Measurements from ENCODE around the gene RAB11A.

Gene RAB11A

DNA sequence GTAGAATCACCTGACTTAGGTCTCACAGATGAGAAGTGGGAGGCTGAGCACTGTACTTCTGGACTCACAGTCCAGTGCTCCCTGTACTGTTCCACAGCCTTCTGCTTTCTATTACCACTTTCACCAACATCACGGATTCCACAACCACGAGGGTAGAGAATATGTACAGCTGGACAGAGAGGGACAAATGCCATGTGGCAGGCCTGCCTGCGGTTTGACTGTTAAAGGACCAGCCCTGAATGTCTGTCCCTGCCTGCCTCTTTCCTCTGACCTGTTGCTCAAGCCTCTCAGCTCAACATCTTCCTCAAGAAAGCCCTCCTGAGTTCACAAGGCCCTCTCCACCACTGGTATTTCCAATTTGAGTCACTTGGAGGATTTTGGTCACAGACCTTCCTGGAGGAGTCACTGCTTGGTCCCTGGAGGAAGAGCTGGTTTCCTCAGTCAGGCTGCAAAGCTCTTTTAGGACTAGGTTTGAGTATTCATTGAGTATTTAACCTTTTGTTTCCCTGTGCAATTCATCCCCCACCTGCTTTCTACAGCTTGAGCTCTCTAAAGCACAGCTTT is 49.1 kb downstream of the RAB11A start:
- DNase-seq, result no peak

DNA sequence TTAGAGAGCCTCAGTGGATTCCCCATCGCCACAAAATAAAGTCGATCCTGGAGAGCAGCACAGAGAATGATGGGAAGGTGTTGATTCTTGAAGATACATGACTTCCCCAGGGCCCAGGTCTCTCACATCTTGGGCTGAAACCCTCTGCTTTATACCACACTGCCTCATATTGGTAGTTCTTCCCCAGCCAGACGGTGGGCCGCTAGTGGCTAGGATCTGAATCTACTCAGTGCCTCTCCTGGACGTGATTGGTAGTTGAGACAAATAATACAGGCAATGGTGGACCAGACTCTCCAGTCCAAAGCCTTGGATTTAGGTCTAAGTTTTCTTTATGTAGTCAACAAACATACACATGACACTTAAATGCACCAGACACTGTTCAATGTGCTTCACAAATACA is 49.7 kb downstream of the RAB11A start:
- no peak for DNase-seq

DNA sequence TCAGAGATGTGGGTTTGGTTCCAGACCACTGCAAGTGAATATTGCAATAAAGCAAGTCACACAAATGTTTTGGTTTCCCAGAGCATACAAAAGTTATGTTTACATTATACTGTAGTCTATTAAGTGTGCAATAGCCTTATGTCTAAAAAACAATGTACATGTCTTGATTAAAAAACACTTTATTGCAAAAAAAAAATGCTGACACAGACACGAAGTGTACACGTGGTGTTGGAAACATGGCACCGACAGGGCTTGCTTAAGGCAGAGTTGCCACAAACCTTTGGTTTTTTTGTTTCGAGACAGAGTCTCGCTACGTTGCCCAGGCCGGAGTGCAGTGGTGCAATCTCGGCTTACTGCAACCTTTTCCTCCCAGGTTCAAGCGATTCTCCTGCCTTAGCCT is 50.1 kb downstream of the RAB11A start:
- no peak for DNase-seq

DNA sequence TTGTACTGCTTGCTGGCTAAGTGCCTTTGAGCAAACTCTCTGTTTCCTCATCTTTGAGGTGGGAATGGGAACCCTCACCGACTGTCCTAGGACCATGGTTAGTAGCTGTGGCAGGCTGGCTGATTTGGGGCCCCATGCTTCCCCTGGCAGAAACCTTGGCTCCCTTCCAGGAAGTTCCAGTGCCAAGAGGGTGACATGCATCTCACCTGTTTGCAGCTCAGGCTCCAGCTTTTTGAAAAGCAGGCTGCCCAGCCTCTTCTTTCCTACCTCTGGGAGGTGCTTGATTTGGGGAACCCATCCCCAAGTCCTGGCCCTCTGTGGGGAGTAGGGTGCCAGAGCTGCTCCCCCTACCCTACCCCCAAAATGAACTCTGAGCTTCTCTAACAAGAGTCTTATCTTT is 50.8 kb downstream of the RAB11A start:
- DNase-seq, result no peak

DNA sequence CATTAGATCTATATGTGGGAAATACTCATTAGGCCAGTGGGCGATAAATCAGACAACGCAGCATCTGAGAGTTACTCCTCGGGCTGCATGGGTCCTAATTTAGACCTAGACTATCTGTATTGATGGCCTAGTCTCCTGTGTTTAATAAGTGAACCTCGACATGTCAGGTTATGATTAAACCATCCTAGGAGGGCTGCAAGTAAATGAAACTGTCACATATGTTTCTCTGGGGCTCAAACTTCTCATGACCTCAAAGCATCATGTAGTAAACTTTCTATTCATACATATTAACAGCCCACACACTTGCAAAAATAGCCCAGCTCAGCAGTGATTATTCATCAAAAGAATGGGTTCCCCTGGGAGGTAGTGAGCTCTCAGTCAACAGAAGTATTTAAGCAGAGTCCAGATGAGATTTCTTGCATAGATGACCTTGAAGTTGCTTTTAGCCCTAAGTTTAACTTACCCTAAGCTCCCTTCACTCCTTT is 51.6 kb downstream of the RAB11A start:
- DNase-seq, result no peak

DNA sequence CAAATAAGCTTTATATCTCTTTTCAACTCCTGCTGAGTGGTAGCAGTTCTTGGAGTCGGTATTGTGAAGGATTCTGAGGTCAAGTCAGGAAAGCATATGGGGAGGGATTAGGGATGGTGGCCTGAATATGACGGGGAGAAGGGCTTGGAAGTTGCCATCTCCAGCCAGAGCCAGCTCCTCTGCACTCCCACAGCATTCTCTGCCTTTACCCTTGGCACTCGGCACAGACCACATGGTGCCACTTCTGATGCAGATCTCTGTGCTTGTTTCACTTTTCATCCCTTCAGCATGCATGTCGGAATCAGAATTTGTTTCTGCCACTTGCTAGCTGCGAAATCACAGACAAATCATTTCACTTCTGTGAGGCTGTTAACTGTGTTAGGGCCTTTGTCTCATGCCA is 52.5 kb downstream of the RAB11A start:
- DNase-seq, result no peak

DNA sequence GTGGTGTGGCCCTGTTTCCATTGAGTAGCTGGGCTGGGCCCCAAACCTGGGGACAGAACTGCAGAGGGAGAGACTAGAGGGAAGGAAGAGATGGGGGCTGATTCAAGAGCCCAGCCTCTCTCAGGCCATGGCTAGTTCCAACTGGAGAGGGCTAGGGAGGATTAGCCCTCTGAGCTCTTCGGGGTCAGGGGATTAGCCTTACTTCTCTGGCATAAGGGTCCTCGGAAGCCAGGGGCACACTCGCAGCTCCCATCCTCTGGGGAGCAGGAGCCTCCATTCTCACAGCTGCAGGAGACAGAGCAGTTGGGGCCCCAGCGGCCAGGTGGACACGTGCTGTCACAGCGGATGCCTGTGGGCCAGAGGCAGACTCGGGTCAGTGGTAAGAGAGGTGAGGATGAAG is 53.3 kb downstream of the RAB11A start:
- DNase-seq, result no peak

DNA sequence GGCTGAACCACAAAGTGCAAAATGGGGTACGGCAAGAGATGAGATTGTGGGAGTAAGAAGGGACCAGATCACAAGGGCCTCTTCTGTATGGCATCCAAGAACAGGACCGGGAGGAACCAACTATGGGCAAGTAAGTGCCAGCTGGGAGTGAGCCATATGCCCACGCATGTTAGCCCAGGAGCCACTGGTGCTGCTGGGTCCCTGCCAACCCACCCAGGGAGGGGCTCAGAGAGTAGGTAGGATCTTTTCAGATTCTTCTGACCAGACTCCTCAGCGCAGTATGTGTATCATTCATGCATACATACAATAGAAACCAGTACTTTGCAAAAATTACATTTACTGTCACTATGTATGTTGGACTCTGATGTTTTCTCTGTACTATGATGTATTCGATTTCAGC is 54.0 kb downstream of the RAB11A start:
- DNase-seq, result no peak

DNA sequence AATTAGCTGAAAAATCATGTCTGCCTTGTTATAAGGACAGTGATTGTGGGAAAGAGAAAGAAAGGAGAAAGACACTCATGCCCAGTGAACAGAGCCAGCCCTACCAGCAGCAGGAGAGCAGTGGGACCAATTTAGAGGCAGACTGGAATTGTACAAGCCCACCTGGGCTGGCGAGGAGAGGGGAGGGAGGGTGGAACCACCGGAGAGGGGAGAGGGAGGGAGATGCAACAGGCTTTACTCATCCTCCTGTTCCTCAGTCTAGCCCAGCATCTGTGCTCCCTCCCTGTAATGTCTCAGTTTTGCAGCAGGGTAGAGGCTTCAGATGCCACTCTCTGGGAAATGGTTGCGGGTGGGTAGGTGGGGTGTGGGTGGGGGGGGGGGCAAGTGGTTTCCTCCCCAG is 54.7 kb downstream of the RAB11A start:
- no peak for DNase-seq

DNA sequence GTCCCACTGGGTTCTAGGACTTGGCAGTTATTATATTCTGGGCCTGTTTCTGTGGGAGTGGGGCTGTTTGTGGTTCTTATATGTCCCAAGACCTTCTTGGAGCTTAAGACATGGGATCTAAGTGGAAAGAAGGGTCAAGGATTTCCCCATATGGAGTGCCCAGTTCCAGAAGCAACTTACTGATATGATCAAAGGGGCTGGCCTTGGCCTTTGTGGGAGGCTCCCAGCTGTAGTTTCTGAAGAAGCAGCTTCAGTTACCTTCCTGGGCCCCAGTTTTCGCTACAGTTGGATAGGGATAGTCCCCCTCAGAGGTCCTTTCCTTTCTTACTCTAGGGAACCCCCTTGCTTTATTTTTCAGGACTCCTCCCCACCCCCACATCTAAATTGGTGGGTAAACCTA is 56.0 kb downstream of the RAB11A start:
- no peak for DNase-seq

DNA sequence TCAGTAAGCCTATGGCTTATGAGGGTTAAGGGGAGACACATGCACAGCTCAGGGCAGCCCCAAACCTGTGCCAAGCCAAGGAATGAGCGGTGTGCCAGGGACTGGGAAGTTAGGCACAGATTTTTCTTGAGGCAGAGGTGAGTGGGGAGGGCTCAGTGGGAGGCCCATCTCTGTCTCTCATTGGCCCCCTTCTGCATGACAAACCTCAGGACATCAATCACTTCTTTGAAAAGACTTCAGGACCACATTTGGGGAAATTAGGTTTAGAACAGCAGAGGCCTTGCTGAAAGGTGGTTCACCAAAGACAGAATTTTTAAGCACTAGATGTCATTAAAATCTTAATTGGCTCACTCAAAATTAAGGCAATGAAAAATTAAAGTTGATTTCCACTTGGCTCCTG is 57.2 kb downstream of the RAB11A start:
- DNase-seq, result no peak

DNA sequence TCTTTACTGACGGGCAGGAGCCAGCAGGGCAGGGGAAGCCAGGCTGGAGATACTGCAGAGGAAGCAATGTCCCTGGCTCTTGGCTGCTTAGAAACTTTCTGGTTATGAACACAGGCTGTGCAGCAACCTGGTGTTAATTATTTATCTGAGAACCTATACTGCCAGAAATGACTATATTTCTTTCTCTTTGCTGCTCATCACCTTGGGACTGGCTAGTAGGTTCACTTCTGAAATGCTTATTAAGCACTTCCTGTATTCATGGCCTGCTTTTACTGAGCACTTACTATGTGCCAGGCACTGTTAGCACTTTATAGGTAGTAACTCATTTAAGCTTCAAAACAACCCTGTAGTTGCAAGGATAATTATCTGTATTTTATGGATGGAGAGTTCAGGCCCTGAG is 57.6 kb downstream of the RAB11A start:
- no peak for DNase-seq

DNA sequence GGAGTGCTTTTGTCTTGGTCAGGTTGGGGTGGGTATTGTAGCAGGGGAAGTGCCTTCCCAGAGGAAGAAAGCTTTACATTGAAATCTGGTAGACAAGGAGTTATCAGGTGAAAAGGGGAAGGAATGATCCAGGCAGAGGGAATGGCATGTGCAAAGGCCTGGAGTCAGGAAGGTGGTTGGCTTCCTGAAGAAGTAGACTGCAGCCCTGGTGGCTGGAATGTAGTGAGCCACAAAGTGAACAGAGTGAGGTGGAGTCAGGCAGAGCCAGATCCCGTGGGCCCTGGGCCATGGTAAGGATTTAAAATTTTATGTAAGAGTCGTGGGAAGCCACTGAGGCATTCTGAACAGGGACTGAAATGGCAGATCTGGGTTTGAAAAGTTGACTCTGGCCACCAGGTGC is 58.3 kb downstream of the RAB11A start:
- DNase-seq, result no peak

DNA sequence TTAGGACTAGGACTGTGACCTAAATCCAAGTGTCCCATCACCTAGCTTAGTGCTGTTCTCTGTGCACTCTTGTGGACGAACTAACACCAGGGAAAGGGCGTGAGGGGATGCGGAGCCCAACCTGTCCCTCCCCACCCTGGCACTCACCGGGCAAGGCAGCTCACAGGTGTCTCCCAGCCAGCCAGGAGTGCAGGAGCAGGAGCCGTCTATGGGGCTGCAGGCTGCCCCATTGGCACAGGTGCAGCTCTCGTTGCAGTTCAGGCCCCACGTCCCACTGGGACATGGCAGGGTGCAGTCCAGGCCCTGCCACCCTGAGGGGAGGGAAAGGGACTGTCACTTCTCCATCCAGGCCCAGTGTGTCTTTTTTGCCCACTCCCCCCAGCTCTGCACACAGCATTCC is 60.3 kb downstream of the RAB11A start:
- no peak for DNase-seq

DNA sequence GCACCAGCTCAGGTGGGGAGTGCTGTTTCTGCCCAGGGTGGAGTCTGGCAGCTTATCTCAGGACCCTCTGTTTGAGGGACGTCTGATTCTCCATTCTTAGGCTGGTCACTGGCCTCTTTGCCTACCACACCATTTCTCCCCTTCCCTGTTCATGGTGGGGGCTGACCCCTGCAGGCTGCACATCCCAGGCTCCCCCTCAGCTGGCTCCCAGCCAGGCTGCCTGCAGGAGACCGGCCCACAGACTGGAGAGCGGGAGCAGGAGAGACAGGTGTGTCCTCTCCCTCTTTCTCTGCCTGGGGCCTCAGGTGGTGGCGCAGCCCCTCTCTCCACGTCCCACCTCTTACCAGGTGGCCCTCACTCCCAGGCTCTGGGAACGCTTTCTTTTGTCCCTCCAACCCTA is 60.8 kb downstream of the RAB11A start:
- DNase-seq, result no peak

DNA sequence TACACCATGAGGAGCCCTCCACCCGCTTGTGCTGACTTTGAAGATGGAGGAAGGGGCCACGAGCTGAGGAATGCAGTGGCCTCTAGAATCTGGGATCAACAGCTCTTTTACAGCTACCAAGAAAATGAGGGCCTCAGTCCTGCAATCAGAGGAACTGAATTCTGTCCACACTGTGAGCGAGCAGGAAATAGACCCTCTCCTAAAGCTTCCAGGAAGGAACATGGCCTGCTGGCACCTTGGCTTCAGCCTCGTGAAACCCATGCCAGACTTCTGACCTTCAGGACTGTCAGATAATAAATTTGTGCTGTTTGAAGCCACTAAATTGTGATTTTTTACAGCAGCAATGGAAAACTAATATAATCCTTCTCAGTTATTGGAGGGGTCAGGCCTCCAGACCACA is 61.9 kb downstream of the RAB11A start:
- no peak for DNase-seq

DNA sequence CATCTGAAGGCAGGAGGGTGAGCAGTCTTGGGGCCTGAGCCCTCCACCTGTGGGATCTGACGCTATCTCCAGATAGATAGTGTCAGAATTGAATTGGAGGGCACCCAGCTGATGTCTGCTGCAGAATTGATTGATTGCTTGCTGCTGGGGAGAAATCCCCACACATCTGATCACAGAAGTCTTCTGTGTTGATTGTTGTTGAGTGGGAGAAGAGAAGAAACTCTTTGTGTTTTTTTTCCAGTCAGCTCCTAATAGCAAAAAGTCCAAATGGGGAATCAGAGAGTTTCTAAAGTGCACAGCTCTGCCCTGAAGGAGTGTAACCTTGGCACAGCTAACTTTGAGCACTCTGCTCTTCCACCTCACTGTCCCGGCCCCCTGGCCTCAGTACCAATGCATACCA is 66.1 kb downstream of the RAB11A start:
- no peak for DNase-seq

DNA sequence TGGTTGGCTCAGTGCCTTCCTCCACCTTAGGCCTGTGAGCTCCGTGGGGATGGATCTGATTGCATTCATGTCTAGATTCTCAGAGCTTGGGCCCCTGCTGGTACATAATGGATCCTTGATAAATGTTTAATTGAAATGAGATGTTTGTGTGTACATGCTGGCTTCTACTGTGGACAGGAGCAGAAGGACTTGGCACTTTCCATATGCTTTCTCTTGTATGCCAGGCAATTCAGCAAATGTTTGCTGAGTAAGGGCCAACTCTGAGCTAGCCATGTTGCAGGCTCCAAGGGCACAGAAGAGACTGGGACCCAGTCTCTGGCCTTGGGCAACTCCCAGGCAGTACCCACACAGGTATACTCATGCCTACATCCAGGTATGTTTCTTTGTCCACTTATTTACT is 67.0 kb downstream of the RAB11A start:
- no peak for DNase-seq

DNA sequence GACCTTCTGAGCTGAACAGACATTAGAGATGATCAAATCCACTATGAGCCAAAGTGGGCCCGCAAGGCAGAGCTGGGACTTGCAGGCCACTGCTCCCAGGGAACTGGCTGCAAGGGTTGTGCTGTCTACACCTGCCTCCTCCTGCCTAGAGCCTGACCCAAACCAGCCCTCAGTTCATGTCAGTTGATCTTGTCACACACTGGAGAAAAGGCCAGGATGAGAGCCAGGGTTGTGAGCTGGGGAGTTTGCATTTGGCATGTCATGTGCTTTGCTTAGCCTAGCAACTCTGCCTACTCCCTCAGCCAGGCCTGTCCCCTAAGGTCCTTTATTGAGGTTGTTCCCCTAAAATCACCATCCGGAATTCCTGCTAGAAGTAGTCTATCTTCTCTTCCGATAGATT is 67.8 kb downstream of the RAB11A start:
- DNase-seq, result no peak

DNA sequence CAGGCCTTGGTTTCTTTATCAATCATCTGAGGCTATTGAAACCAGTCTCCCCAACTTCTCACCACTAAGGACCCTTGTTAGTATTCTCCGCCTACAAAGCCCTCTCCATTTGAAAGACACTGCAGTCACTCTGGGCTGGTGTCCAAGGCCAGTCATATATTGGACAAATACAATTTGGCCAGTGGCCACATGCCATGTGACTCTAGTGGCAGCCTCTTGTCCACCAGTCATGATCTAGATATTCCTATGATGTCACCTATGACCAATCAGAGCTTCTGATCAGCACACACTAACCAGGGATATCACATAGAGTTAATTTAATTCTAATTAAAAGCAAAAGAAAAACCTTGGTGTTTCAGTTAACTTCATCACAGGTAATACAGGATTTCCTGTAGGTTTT is 68.2 kb downstream of the RAB11A start:
- no peak for DNase-seq

DNA sequence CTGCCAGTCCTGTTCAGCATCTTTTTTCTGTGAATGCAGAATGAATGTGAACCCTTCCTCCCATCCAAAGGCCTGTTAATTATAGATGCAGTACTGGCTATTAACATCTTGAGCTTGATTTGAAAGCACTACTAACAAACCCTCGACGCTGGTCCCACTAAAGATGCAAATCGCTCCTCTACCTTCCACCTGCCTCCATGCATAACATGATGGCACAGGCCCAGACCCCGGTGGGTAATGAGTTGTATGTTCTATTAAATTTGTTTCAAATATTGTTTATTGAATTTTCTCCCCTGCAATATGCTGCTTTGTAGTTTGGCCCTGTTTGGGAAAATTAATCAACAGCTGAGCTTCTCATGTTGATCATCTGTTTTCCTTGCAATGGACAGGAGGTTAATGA is 69.3 kb downstream of the RAB11A start:
- DNase-seq, result no peak

DNA sequence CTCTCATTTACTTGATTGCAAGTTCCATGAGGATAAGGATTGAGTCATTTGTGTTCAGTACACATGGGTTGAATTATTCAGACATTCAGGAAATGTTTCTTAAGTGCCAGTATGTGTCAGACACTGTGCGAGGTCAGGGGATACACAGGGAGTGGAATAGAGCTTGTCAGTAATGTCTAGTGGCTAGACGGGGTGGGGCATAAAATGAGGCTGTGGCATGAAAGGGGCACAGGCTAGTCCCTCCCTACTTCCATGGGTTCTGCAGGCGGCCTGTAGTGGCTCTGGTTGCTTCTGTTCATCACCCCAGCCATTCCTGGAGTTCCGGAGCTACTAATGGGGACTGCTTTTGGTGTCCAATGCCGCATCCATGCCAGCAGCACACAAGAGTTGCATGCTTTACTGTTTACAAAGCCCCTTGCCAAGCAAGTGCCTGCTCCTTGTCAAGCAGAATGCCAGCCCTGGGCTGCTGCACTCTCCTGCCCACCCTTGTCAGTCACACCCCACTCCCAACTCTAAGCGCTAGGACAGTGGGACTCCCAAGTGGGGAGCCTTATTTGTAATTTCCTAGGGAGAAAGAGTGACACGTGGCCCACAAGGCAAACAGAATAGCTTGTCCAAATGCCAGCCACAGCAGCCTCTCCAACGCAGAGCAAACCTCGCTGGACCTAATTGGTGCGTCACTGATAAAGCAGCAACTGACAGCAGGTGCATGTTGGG is 70.8 kb downstream of the RAB11A start:
- no peak for DNase-seq

DNA sequence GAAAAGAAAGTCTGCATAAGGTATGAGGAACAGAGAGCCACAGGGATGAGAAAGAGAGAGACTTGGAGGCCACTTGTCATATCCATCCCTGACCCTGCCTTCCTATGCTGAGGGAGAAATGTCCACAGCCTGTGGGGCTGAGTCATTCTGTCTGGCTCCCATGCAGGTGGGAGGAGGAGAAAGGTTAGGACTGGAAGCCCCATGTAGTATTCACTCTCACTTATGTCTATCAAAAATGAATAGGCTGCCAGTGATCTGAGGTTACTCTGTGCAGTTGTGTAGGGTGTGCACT is 71.3 kb downstream of the RAB11A start:
- DNase-seq, result no peak

Data from CD4-positive, alpha-beta T cell treated with Interleukin-1 beta for 1 hour (primary cell).